ENCODE data around the gene TUBA1B. TPM values are rescaled to one million over a fixed set of nuclear protein-coding genes. Genes with fewer than 3 reads are reported as not detected.
A peak's percentile ranks its signal among the peaks of the same experiment; 100 is the strongest.

Gene TUBA1B
- total and polyA plus RNA-seq, 2 of the 13 experiments (the other 11 are each of a cell fraction or from before 2014, with no cell fraction given), result 1,275 to 1,353 TPM

GRCh38 chr12:49097381-49097780 lies 33.8 kb downstream of the TUBA1B start:
- in situ Hi-C loops (cut with HindIII; ENCODE audit: extremely low pct_ligation_motif_present, low pct_unique_long_range_greater_than_20kb) (no loop called here), intact Hi-C loops (cut with micrococcal nuclease; ENCODE audit: unreplicated experiment) (no loop called here)
- FAIRE-seq (no peak), ATAC-seq (no peak), DNase-seq (ENCODE audit: low spot score) (no peak)
- Histone ChIP-seq H3K79me2 (ENCODE audit: insufficient read depth, low read length) (no peaks in the 10 kb centered on the region), H3K9ac (ENCODE audit: insufficient read depth, low read depth, low read length) (no peak overlapping the region), H3K36me3 (replicated peaks in 1 of 2; ENCODE audit: control insufficient read depth in 1 of 2, insufficient read depth in 2 of 2, low read length in 2 of 2) (peaks cover 5 to 28% of the 10 kb centered on the region in 2 experiments; a peak in 4 of 5 replicates), H3K9me3 (ENCODE audit: low read length) (no peaks in the 10 kb centered on the region), H2AFZ (ENCODE audit: low read length) (no peak overlapping the region), H3K27ac (ENCODE audit: extremely low read length, insufficient read depth, low read length) (no peak overlapping the region), H3K27me3 (ENCODE audit: control insufficient read depth in 1 of 2, insufficient read depth in 2 of 2, low read length in 2 of 2) (peaks cover 5 to 26% of the 10 kb centered on the region in 2 experiments; a peak in 4 of 5 replicates), H3K4me1 (ENCODE audit: insufficient read depth, low read length) (peaks cover 17% of the 10 kb centered on the region), H3K4me2 (ENCODE audit: low read depth, low read length) (no peak overlapping the region), H3K4me3 (replicated peaks in 1 of 3; ENCODE audit: insufficient read depth in 1 of 3, low read depth in 2 of 3, low read length in 3 of 3) (no peak overlapping the region), H4K20me1 (ENCODE audit: insufficient read depth, low read length) (peaks cover 5% of the 10 kb centered on the region; the same call in 1 of the 2 replicates)
- POLR2A ChIA-PET, result no interaction called here
- TF ChIP-seq TOPORS (CRISPR knock-in tag; IDR thresholded peaks at IDR 0.05) (no peak), CEBPB (IDR thresholded peaks at IDR 0.05; ENCODE audit: borderline replicate concordance, low read depth, low read length) (peak; percentile 24; the same call in 1 of the 2 replicates)
- CTCF ChIA-PET (ENCODE audit: low intra/inter-chr PET ratio, low total read pairs), result interaction anchor here (1.3 kb wide), 1 partner anchor 34 kb away, joined by 9 read pairs; no protein-coding TSS in a partner anchor
- WGBS (ENCODE audit: low lambda C conversion rate), result no CpG with 5 or more reads among the region's 3 CpGs
- BruUV-seq (replicated peaks), result no TSS peak

DNA sequence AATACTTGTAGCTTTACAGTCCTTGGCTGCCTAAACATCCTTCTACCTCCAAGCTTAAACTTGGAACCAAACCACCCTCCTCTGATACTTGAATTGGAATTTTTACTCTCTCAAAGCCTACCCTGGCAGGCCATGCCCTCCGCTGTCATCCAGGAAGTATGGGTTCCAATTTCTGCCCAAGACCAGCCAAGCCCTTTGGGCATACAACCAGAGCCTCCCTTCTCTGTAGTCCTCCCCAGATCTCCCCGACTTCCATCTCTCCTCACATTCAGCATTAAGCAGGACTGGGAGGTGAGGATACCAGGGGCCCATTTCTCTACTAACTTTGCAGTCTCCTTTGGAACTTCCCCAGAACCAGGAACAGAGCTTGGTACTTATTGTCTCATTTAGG lies 36.2 kb downstream of the TUBA1B start:
- H3K79me2 ChIP-seq (ENCODE audit: insufficient read depth, low read length), result no peaks in the 10 kb centered on the region
- DNase-seq (ENCODE audit: low spot score), result no peak
- no peak for FAIRE-seq
- H2AFZ ChIP-seq (ENCODE audit: low read length), result no peak overlapping the region
- intact Hi-C loops (cut with micrococcal nuclease; ENCODE audit: unreplicated experiment), result no loop called here
- POLR2A ChIA-PET, result interaction anchor here (1.3 kb wide), 1 partner anchor 14 kb away, joined by 4 read pairs; no protein-coding TSS in a partner anchor
- in situ Hi-C loops (cut with HindIII; ENCODE audit: extremely low pct_ligation_motif_present, low pct_unique_long_range_greater_than_20kb), result no loop called here
- H3K9ac ChIP-seq (ENCODE audit: insufficient read depth, low read depth, low read length), result no peak overlapping the region
- H4K20me1 ChIP-seq (ENCODE audit: insufficient read depth, low read length), result peaks cover 5% of the 10 kb centered on the region; the same call in 1 of the 2 replicates
- TF ChIP-seq ZFP36L1 (CRISPR knock-in tag; IDR thresholded peaks at IDR 0.05) (no peak), CREBL2 (CRISPR knock-in tag; IDR thresholded peaks at IDR 0.05; ENCODE audit: borderline replicate concordance) (no peak), POLR2A (IDR thresholded peaks at IDR 0.05; ENCODE audit: insufficient read depth in 1 of 2, low read depth in 2 of 2, low read length in 2 of 2) (no peak), KLF12 (CRISPR knock-in tag; IDR thresholded peaks at IDR 0.05; ENCODE audit: borderline replicate concordance) (no peak), CENPX (CRISPR knock-in tag; IDR thresholded peaks at IDR 0.05) (no peak), ZNF607 (CRISPR knock-in tag; IDR thresholded peaks at IDR 0.05; ENCODE audit: borderline replicate concordance) (no peak), ZNF503 (CRISPR knock-in tag; IDR thresholded peaks at IDR 0.05) (no peak), KDM2A (CRISPR knock-in tag; IDR thresholded peaks at IDR 0.05; ENCODE audit: borderline replicate concordance, low read depth) (0 out of 2 replicates have a peak, but pooled peaks have one; percentile 8)
- BruUV-seq (replicated peaks), result no TSS peak
- no peak overlapping the region for H3K4me2 ChIP-seq (ENCODE audit: low read depth, low read length)
- H3K4me1 ChIP-seq (ENCODE audit: insufficient read depth, low read length), result peaks cover 35% of the 10 kb centered on the region
- no peaks in the 10 kb centered on the region for H3K9me3 ChIP-seq (ENCODE audit: low read length)
- no peak for ATAC-seq
- WGBS (ENCODE audit: low lambda C conversion rate), result 50% methylated on average over 2 of the region's 2 CpGs
- peaks cover 9 to 50% of the 10 kb centered on the region in 2 experiments; a peak in 4 of 5 replicates for H3K27me3 ChIP-seq (ENCODE audit: control insufficient read depth in 1 of 2, insufficient read depth in 2 of 2, low read length in 2 of 2)
- no peak overlapping the region for H3K4me3 ChIP-seq (replicated peaks in 1 of 3; ENCODE audit: insufficient read depth in 1 of 3, low read depth in 2 of 3, low read length in 3 of 3)
- CTCF ChIA-PET (ENCODE audit: low intra/inter-chr PET ratio, low total read pairs), result no interaction called here
- no peak overlapping the region for H3K27ac ChIP-seq (ENCODE audit: extremely low read length, insufficient read depth, low read length)
- peaks cover 0 to 9% of the 10 kb centered on the region in 2 experiments; a peak in 1 of 5 replicates for H3K36me3 ChIP-seq (replicated peaks in 1 of 2; ENCODE audit: control insufficient read depth in 1 of 2, insufficient read depth in 2 of 2, low read length in 2 of 2)
